Caco-2 (cell line): ENCODE measurements around the gene ACE. TPM values are rescaled to one million over a fixed set of nuclear protein-coding genes. Genes with fewer than 3 reads are reported as not detected.

Experiments
- BruUV-seq: library from RNA; stranded (reverse); fragments of 400-500 nt; replicated peaks from 2 replicates; lab custom pipeline; 2021; lab: Mats Ljungman, UMichigan
- CTCF ChIA-PET: fragments of 300-600 bp; sonication (Branson Sonifier 250); formaldehyde crosslinking; loops from one replicate; lab custom pipeline; 2022; ENCODE audit warnings: antibody characterized with exemption; lab: Charles Lee
- POLR2A ChIA-PET: fragments of 300-600 bp; sonication (Branson Sonifier 250); formaldehyde crosslinking; loops from one replicate; lab custom pipeline; 2022; ENCODE audit warnings: antibody characterized with exemption; lab: Charles Lee
- DNase-seq, 2 experiments: peaks; one replicate each; pipeline versions ENCODE4 v3.0.0 to v3.0.0-alpha.2; 2020 to 2022
- H3K27me3 ChIP-seq: replicated peaks from 2 replicates; pipeline ENCODE4 v1.6.0; 2011; ENCODE audit warnings: low read length; ENCODE audit not compliant: control insufficient read depth, insufficient read depth
- H3K36me3 ChIP-seq: 2 replicates; pipeline ENCODE4 v1.5.1; 2011; ENCODE audit warnings: low read length; ENCODE audit not compliant: control insufficient read depth, insufficient read depth
- H3K4me1 ChIP-seq: fragments of 250-450 bp; sonication (Bioruptor Pico); 2 replicates; pipeline ENCODE4 v1.5.1; 2020; ENCODE audit warnings: mild to moderate bottlenecking
- H3K4me3 ChIP-seq: 2 replicates; pipeline ENCODE4 v1.5.1; 2011; ENCODE audit warnings: low read depth, mild to moderate bottlenecking, control low read depth, low read length
- H3K9me3 ChIP-seq: fragments of 250-450 bp; sonication (Bioruptor Pico); 2 replicates; pipeline ENCODE4 v1.5.1; 2020; ENCODE audit warnings: mild to moderate bottlenecking, moderate library complexity
- H3K27ac Mint-ChIP-seq: one replicate; pipeline ENCODE4 v1.8.0; 2022; ENCODE audit warnings: mixed read lengths; ENCODE audit not compliant: unreplicated experiment
- H3K27me3 Mint-ChIP-seq: one replicate; pipeline ENCODE4 v1.8.0; 2022; ENCODE audit warnings: mixed read lengths; ENCODE audit not compliant: insufficient read depth, unreplicated experiment
- H3K36me3 Mint-ChIP-seq: one replicate; pipeline ENCODE4 v1.8.0; 2022; ENCODE audit warnings: mild to moderate bottlenecking, mixed read lengths; ENCODE audit not compliant: insufficient read depth, unreplicated experiment
- H3K4me1 Mint-ChIP-seq: one replicate; pipeline ENCODE4 v1.8.0; 2022; ENCODE audit warnings: low read depth, mixed read lengths; ENCODE audit not compliant: unreplicated experiment
- H3K4me3 Mint-ChIP-seq: one replicate; pipeline ENCODE4 v1.8.0; 2022; ENCODE audit warnings: mild to moderate bottlenecking, moderate library complexity, mixed read lengths; ENCODE audit not compliant: unreplicated experiment
- H3K9me3 Mint-ChIP-seq: one replicate; pipeline ENCODE4 v1.8.0; 2022; ENCODE audit warnings: mixed read lengths; ENCODE audit not compliant: unreplicated experiment
- CTCF ChIP-seq, 2 experiments: fragments of 200-600 bp in 1 of 2; IDR thresholded peaks; 1 replicate in 1 of 2; 2 replicates in 1 of 2; pipeline versions ENCODE4 v1.5.1 to v1.8.0; 2011 to 2022; ENCODE audit warnings: antibody characterized with exemption in 1 of 2, control low read depth in 1 of 2, inconsistent platforms in 1 of 2, low read depth in 1 of 2, low read length in 1 of 2, mild to moderate bottlenecking in 1 of 2, moderate library complexity in 1 of 2; ENCODE audit not compliant: insufficient read depth in 1 of 2, severe bottlenecking in 1 of 2, unreplicated experiment in 1 of 2
- intact Hi-C: fragments of 100-400 bp; cut with micrococcal nuclease; formaldehyde crosslinking; loops from one replicate; pipeline ENCODE4 v1.10.0; 2022; ENCODE audit not compliant: unreplicated experiment
- total RNA-seq: library from RNA; stranded (reverse); gene quantifications from 2 replicates; pipeline ENCODE4 v1.2.3, GENCODE V29; 2022

The ACE gene
- total RNA-seq, 1 experiment from 2014 or later = 3.4 TPM

GRCh38 chr17:63481488-63481870, 4.6 kb downstream of the ACE start:
- intact Hi-C loops = no loop called here
- POLR2A ChIA-PET = no interaction called here

GRCh38 chr17:63482509-63482908, 5.6 kb downstream of the ACE start:
- Histone ChIP-seq H3K36me3 (no peaks in the 10 kb centered on the region), H3K4me3 (no peak overlapping the region), H3K4me1 (peaks cover 12% of the 10 kb centered on the region), H3K27me3 (no peaks in the 10 kb centered on the region), H3K9me3 (no peaks in the 10 kb centered on the region)
- intact Hi-C loops = no loop called here
- no peak for TF ChIP-seq CTCF (IDR thresholded peaks at IDR 0.05; ENCODE audit: insufficient read depth in 1 of 2, low read depth in 1 of 2, low read length in 1 of 2, severe bottlenecking in 1 of 2, unreplicated experiment in 1 of 2)
- Mint-ChIP-seq H3K27me3 (peaks cover 7% of the 10 kb centered on the region), H3K4me1 (peaks cover 4% of the 10 kb centered on the region), H3K27ac (no peak overlapping the region), H3K4me3 (no peak overlapping the region), H3K36me3 (no peaks in the 10 kb centered on the region), H3K9me3 (no peaks in the 10 kb centered on the region)
- ChIA-PET POLR2A (no interaction called here), CTCF (no interaction called here)
- no TSS peak for BruUV-seq
- no peak for DNase-seq

More at GRCh38 chr17:63481488-63481870, 4.6 kb downstream of the ACE start:
- BruUV-seq = no TSS peak
- Mint-ChIP-seq H3K4me3 (no peak overlapping the region), H3K36me3 (no peaks in the 10 kb centered on the region), H3K4me1 (peaks cover 6% of the 10 kb centered on the region), H3K9me3 (no peaks in the 10 kb centered on the region), H3K27ac (no peak overlapping the region), H3K27me3 (peaks cover 7% of the 10 kb centered on the region)
- CTCF ChIA-PET = interaction anchor here (1.3 to 6.0 kb wide), 3 partner anchors 37 to 55 kb away, joined by 4 to 107 read pairs (median 7); no protein-coding TSS in a partner anchor
- Histone ChIP-seq H3K27me3 (no peaks in the 10 kb centered on the region), H3K9me3 (no peaks in the 10 kb centered on the region), H3K36me3 (no peaks in the 10 kb centered on the region), H3K4me3 (no peak overlapping the region), H3K4me1 (peaks cover 13% of the 10 kb centered on the region)
- no peak for TF ChIP-seq CTCF (IDR thresholded peaks at IDR 0.05; ENCODE audit: insufficient read depth in 1 of 2, low read depth in 1 of 2, low read length in 1 of 2, severe bottlenecking in 1 of 2, unreplicated experiment in 1 of 2)
- DNase-seq = no peak

- H3K27me3 Mint-ChIP-seq = peaks cover 7% of the 10 kb centered on the region
- intact Hi-C loops = no loop called here
- DNase-seq = no peak
- no peaks in the 10 kb centered on the region for H3K36me3 Mint-ChIP-seq
- Histone ChIP-seq H3K9me3 (no peaks in the 10 kb centered on the region), H3K27me3 (no peaks in the 10 kb centered on the region), H3K4me3 (no peak overlapping the region), H3K4me1 (peaks cover 7% of the 10 kb centered on the region), H3K36me3 (no peaks in the 10 kb centered on the region)
- ChIA-PET CTCF (no interaction called here), POLR2A (no interaction called here)
- no TSS peak for BruUV-seq
- no peak overlapping the region for H3K27ac Mint-ChIP-seq
- no peak overlapping the region for H3K4me3 Mint-ChIP-seq
- no peaks in the 10 kb centered on the region for H3K4me1 Mint-ChIP-seq
- no peak for TF ChIP-seq CTCF (IDR thresholded peaks at IDR 0.05; ENCODE audit: insufficient read depth in 1 of 2, low read depth in 1 of 2, low read length in 1 of 2, severe bottlenecking in 1 of 2, unreplicated experiment in 1 of 2)
- H3K9me3 Mint-ChIP-seq = no peaks in the 10 kb centered on the region
These were observed 6.2 kb downstream of the ACE start for GRCh38 chr17:63483038-63483437.
